Measurements from ENCODE around the gene E2F2. TPM values are rescaled to one million over a fixed set of nuclear protein-coding genes. Genes with fewer than 3 reads are reported as not detected.

The E2F2 gene
- total RNA-seq, 1 experiment from 2014 or later = 0.89 TPM

DNA sequence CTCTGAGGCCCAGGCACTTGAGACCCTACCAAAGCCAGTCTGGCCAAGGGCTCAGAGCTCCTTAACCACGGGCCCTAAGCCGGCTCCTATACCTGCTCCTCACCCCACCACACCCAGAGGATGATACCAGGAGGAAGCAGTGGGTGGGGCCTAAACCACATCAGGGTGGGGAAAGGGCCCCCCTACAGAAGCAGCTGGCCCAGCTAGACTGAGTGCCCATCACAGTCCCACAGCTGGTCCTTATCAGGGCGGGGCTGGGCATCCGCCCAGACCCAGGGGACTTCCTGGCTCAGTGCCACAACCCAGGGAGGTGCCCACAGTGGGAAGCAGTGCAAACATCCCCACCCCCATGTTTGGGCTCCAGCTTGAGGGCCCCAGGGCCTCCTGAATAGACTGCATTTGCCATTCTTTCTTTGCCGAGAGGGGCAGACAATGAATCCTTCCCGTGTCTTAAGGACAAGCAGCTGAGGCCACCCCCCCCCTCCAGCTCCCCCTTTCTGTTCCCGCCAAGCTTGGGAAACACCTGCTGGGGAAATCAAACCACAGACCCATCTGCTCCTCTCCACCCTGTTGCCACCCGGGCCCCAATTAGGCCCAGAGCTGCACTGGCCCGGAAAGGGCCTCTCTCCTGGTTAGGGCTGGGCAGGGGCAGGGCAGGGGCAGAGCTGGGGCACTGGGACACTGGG, 6.2 kb downstream of the E2F2 start:
- no TSS peak for BruUV-seq (replicated peaks)
- CTCF ChIA-PET = interaction anchor here (0.5 to 4.1 kb wide), 5 partner anchors 27 to 282 kb away, joined by 3 to 39 read pairs (median 3); no protein-coding TSS in a partner anchor
- DNase-seq (ENCODE audit: unreplicated experiment) = no peak
- Mint-ChIP-seq H3K9me3 (ENCODE audit: unreplicated experiment) (no peaks in the 10 kb centered on the region), H3K4me1 (ENCODE audit: insufficient read depth, unreplicated experiment) (peaks cover 19% of the 10 kb centered on the region), H3K27ac (ENCODE audit: low read depth, unreplicated experiment) (no peak overlapping the region), H3K27me3 (ENCODE audit: insufficient read depth, unreplicated experiment) (no peaks in the 10 kb centered on the region), H3K4me3 (ENCODE audit: unreplicated experiment) (no peak overlapping the region), H3K36me3 (ENCODE audit: insufficient read depth, unreplicated experiment) (peaks cover 6% of the 10 kb centered on the region)
- intact Hi-C loops (cut with micrococcal nuclease) = no loop called here
- TF ChIP-seq, protein P1, sequence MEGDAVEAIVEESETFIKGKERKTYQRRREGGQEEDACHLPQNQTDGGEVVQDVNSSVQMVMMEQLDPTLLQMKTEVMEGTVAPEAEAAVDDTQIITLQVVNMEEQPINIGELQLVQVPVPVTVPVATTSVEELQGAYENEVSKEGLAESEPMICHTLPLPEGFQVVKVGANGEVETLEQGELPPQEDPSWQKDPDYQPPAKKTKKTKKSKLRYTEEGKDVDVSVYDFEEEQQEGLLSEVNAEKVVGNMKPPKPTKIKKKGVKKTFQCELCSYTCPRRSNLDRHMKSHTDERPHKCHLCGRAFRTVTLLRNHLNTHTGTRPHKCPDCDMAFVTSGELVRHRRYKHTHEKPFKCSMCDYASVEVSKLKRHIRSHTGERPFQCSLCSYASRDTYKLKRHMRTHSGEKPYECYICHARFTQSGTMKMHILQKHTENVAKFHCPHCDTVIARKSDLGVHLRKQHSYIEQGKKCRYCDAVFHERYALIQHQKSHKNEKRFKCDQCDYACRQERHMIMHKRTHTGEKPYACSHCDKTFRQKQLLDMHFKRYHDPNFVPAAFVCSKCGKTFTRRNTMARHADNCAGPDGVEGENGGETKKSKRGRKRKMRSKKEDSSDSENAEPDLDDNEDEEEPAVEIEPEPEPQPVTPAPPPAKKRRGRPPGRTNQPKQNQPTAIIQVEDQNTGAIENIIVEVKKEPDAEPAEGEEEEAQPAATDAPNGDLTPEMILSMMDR (IDR thresholded peaks at IDR 0.05; ENCODE audit: unreplicated experiment) = no peak
- POLR2A ChIA-PET = interaction anchor here (0.6 to 1.4 kb wide), 3 partner anchors 11 to 158 kb away, joined by 3 read pairs; no protein-coding TSS in a partner anchor

DNA sequence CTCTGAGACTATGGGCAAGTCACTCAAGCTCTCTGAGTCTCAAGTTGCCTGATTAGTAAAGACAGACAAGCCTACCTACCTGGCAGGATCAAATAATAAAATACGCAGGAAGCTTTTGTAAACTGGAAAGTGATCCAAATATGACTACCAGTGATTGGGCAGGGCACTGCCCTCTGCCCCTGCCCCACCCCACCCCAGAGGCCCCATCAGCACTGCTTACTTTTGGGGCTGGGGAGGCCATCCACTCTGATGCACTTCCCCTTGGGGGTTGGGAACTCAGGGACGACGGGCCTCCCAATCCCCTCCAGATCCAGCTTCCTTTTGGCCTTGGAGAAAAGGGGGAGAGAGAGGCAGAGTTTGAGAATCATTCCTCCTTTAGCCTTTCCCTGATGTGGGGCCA, 6.9 kb downstream of the E2F2 start:
- peaks cover 12% of the 10 kb centered on the region for H3K4me1 Mint-ChIP-seq (ENCODE audit: insufficient read depth, unreplicated experiment)
- H3K27me3 Mint-ChIP-seq (ENCODE audit: insufficient read depth, unreplicated experiment) = no peaks in the 10 kb centered on the region
- TF ChIP-seq, protein P1 (IDR thresholded peaks at IDR 0.05; ENCODE audit: unreplicated experiment) = no peak

DNA sequence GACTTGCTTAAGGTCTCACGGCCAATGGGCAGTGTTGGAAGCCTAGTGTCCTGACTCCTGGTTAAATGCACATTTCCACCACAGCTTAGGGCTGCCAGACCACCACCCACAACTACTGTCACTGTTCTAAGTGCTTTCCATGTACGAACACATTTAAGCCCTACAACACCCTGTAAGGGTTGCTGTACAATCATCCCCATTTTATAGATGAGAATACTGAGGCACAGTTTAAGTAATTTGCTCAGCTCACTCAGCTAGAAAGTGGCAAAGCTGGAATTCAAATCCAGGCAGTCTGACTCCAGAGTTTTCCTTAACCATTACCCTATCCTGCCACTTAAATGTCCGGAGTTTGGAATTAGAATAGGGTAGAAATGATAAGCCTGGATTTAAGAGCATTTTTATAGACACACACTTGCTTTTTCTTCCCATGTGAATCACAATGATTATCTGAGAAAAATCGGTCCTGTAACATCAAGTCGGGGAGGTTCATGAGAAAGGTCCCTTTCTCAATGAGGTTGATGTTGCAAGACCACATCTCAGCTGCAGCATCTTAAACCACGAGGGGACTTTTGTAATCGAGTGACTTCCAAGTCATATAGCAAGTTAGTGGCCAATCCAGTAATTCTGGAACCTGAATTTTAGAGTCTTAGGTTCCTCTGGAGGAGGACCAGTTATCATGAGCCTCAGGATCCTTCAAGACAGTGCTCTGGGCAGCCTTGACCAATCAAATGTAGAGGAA, 8.6 kb downstream of the E2F2 start:
- POLR2A ChIA-PET = interaction anchor here (0.6 kb wide), 1 partner anchor 32 kb away, joined by 4 read pairs; no protein-coding TSS in a partner anchor
- CTCF ChIA-PET = interaction anchor here (1.0 to 2.4 kb wide), 3 partner anchors 17 to 26 kb away, joined by 3 to 19 read pairs (median 4); no protein-coding TSS in a partner anchor
- BruUV-seq (replicated peaks) = no TSS peak
- Mint-ChIP-seq H3K4me3 (ENCODE audit: unreplicated experiment) (no peak overlapping the region), H3K27ac (ENCODE audit: low read depth, unreplicated experiment) (no peak overlapping the region), H3K9me3 (ENCODE audit: unreplicated experiment) (no peaks in the 10 kb centered on the region), H3K36me3 (ENCODE audit: insufficient read depth, unreplicated experiment) (peaks cover 4% of the 10 kb centered on the region), H3K27me3 (ENCODE audit: insufficient read depth, unreplicated experiment) (no peaks in the 10 kb centered on the region), H3K4me1 (ENCODE audit: insufficient read depth, unreplicated experiment) (no peaks in the 10 kb centered on the region)
- TF ChIP-seq, protein P1 (IDR thresholded peaks at IDR 0.05; ENCODE audit: unreplicated experiment) = no peak
- DNase-seq (ENCODE audit: unreplicated experiment) = no peak
- intact Hi-C loops (cut with micrococcal nuclease) = no loop called here

More for the DNA sequence above, 6.9 kb downstream of the E2F2 start:
- ChIA-PET CTCF (interaction anchor here (0.5 to 4.1 kb wide), 2 partner anchors 27 to 39 kb away, joined by 3 to 39 read pairs; no protein-coding TSS in a partner anchor), POLR2A (interaction anchor here (0.6 to 1.4 kb wide), 3 partner anchors 16 to 104 kb away, joined by 3 to 7 read pairs (median 3); no protein-coding TSS in a partner anchor)
- H3K9me3 Mint-ChIP-seq (ENCODE audit: unreplicated experiment) = no peaks in the 10 kb centered on the region
- H3K4me3 Mint-ChIP-seq (ENCODE audit: unreplicated experiment) = no peak overlapping the region
- no TSS peak for BruUV-seq (replicated peaks)
- no peak overlapping the region for H3K27ac Mint-ChIP-seq (ENCODE audit: low read depth, unreplicated experiment)
- DNase-seq (ENCODE audit: unreplicated experiment) = no peak
- H3K36me3 Mint-ChIP-seq (ENCODE audit: insufficient read depth, unreplicated experiment) = peaks cover 6% of the 10 kb centered on the region
- intact Hi-C loops (cut with micrococcal nuclease) = no loop called here

DNA sequence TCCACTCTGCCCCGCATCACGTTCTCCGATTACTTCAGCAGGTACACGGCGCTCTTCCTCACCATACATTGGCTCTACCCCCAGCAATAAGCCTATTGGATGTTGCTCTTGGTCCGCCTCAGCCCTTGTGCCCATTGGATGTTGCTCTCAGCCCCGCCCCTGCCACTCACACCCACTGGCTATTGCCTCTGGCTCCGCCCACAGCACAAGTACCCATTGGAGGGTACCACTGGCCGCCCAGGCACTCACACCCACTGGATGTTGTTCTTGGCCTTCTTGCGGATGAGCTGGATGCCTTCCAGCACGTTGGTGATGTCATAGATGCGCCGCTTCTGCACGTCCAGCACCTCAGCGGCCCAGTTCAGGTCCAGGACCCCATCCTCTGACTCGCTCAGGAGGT, 9.4 kb downstream of the E2F2 start:
- ChIA-PET POLR2A (no interaction called here), CTCF (interaction anchor here (1.0 to 2.4 kb wide), 3 partner anchors 18 to 25 kb away, joined by 3 to 19 read pairs (median 4); no protein-coding TSS in a partner anchor)
- Mint-ChIP-seq H3K4me1 (ENCODE audit: insufficient read depth, unreplicated experiment) (no peaks in the 10 kb centered on the region), H3K27ac (ENCODE audit: low read depth, unreplicated experiment) (no peak overlapping the region), H3K36me3 (ENCODE audit: insufficient read depth, unreplicated experiment) (peaks cover 4% of the 10 kb centered on the region), H3K9me3 (ENCODE audit: unreplicated experiment) (no peaks in the 10 kb centered on the region), H3K4me3 (ENCODE audit: unreplicated experiment) (no peak overlapping the region), H3K27me3 (ENCODE audit: insufficient read depth, unreplicated experiment) (no peaks in the 10 kb centered on the region)
- intact Hi-C loops (cut with micrococcal nuclease) = no loop called here
- TF ChIP-seq, protein P1 (IDR thresholded peaks at IDR 0.05; ENCODE audit: unreplicated experiment) = no peak
- BruUV-seq (replicated peaks) = no TSS peak
- DNase-seq (ENCODE audit: unreplicated experiment) = no peak

Data from MCF 10A (cell line).